Body of pancreas (tissue), 4 donors: ENCODE results near the gene CDH15. TPM values are rescaled to one million over a fixed set of nuclear protein-coding genes. Genes with fewer than 3 reads are reported as not detected.

Source experiments
- ATAC-seq: fragments of 150-250 bp; one replicate; pipeline ENCODE4 v1.9.1; 2016
- DNase-seq, 4 donors: peaks; one replicate each; pipeline ENCODE4 v3.0.0-alpha.2; 2019
- H3K27ac ChIP-seq, 4 donors: fragments of 200-600 bp; sonication (generic); 1 replicate in 3 of 4; 2 replicates in 1 of 4; pipeline versions ENCODE4 v1.5.1 to v1.6.1; 2016 to 2019; ENCODE audit warnings: mild to moderate bottlenecking in 1 of 4, mixed read lengths in 1 of 4, moderate library complexity in 1 of 4
- H3K27me3 ChIP-seq, 2 donors: fragments of 200-600 bp; sonication (generic); one replicate each; pipeline ENCODE4 v1.6.0; 2016; ENCODE audit warnings: mild to moderate bottlenecking in 1 of 2
- H3K36me3 ChIP-seq, 2 donors: fragments of 200-600 bp; sonication (generic); replicated peaks in 1 of 2; 2 replicates each; pipeline ENCODE4 v1.5.1; 2016; ENCODE audit warnings: low read depth in 2 of 2; ENCODE audit not compliant: insufficient read depth in 1 of 2
- H3K4me1 ChIP-seq: fragments of 200-600 bp; sonication (generic); one replicate; pipeline ENCODE4 v1.6.0; 2016
- H3K4me3 ChIP-seq, 2 donors: fragments of 200-600 bp; sonication (generic); 1 replicate in 1 of 2; 2 replicates in 1 of 2; pipeline ENCODE4 v1.5.1; 2016 to 2019
- H3K9me3 ChIP-seq, 3 donors: fragments of 200-600 bp; sonication (generic); 1 replicate in 2 of 3; 2 replicates in 1 of 3; pipeline ENCODE4 v1.5.1; 2016
- POLR2A ChIP-seq, 3 donors: fragments of 450-650 bp; IDR thresholded peaks; one replicate each; pipeline ENCODE4 v1.6.1; 2016; ENCODE audit warnings: antibody characterized with exemption in 3 of 3, mild to moderate bottlenecking in 2 of 3
- WGBS, 2 donors: methylation state at CpG; one replicate each; pipeline ENCODE4 v1.1.5; 2017; 5-methylcytosine and 5-hydroxymethylcytosine counted together
- intact Hi-C: fragments of 100-400 bp; cut with DNase I; formaldehyde crosslinking; loops from one replicate; pipeline ENCODE4 v1.15.1; 2023
- total RNA-seq, 2 donors: library from RNA; depleted of rRNA; stranded (reverse); fragments of >200 nt; gene quantifications; one replicate each; pipeline ENCODE4 v1.1.0, GENCODE V29; 2016
- TF ChIP-seq, protein P1 (sequence below), 7 experiments: fragments of 450-650 bp in 4 of 7; fragments of 200-600 bp in 3 of 7; sonication (generic) in 3 of 7; IDR thresholded peaks; one replicate each; pipeline ENCODE4 v1.5.1; 2016 to 2019; ENCODE audit warnings: antibody characterized with exemption in 7 of 7

CDH15 gene
- total RNA-seq, 2 donors from 2014 or later: 1.0 TPM; not detected in 1

DNA sequence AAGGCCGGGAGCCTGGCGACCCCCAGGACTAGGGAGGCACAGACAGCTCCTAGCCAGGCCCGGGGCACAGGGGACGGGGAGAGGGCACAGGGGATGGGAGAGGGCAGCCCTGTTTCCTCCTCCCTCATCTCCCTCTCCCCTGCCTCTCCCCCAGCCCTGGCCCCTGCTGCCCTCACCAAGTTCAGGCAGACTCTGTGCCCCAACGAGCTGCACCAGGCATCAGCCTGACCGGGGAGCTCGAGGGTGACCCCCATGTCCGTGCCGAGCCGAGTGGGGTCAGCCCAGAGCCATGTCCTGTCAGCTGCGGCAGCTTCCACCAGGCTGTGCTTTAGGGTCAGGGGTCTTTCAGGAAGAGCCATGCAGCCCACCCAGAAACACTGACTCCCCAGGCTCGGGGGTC lies 6.0 kb downstream of the CDH15 start:
- Histone ChIP-seq H3K9me3 (no peaks in the 10 kb centered on the region), H3K4me1 (no peaks in the 10 kb centered on the region), H3K27ac (no peak overlapping the region), H3K27me3 (no peaks in the 10 kb centered on the region), H3K36me3 (no peaks in the 10 kb centered on the region), H3K4me3 (no peak overlapping the region)
- no peak for TF ChIP-seq POLR2A (IDR thresholded peaks at IDR 0.05)
- TF ChIP-seq, protein P1, sequence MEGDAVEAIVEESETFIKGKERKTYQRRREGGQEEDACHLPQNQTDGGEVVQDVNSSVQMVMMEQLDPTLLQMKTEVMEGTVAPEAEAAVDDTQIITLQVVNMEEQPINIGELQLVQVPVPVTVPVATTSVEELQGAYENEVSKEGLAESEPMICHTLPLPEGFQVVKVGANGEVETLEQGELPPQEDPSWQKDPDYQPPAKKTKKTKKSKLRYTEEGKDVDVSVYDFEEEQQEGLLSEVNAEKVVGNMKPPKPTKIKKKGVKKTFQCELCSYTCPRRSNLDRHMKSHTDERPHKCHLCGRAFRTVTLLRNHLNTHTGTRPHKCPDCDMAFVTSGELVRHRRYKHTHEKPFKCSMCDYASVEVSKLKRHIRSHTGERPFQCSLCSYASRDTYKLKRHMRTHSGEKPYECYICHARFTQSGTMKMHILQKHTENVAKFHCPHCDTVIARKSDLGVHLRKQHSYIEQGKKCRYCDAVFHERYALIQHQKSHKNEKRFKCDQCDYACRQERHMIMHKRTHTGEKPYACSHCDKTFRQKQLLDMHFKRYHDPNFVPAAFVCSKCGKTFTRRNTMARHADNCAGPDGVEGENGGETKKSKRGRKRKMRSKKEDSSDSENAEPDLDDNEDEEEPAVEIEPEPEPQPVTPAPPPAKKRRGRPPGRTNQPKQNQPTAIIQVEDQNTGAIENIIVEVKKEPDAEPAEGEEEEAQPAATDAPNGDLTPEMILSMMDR (IDR thresholded peaks at IDR 0.05): no peak
- DNase-seq (no peak), ATAC-seq (no peak)
- intact Hi-C loops: no loop called here
- WGBS, 2 donors: 54 to 64% methylated on average over 10 to 12 of the region's 12 CpGs

DNA sequence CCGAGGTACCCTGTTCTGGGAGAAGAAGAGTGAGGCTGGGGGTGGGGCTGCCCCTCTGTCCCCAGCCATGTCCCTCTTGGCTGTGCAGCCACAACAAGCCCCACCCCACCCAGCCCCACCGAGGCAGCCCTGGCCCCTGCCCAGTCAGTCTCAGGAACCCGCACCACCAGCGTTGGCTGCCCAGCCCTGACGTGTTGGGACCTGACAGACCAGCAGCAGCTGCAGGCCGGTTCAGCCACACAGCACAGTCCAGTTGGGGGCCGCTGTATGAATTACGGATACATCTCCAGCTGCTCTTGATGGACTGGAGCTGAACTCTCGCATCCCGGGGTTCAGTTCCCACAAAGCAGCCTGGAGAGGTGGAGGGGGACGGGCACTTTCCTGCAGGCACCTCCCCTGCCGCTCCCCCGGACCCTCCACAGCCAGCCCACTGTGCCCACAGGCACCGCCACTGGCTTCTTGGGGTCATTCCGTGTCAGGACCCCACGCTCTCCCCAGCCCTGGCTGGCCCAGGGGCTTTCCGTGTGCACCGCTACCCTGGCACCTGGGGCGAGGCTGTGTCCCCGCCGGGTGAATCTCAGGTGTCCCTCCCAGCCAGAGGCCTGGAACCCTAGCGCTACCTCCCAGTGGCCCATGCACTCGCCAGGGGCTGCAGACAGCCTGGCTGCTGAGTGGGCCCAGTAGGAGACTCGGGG lies 7.1 kb downstream of the CDH15 start:
- ATAC-seq (no peak), DNase-seq (no peak)
- Histone ChIP-seq H3K27me3 (no peaks in the 10 kb centered on the region), H3K27ac (no peak overlapping the region), H3K4me1 (no peaks in the 10 kb centered on the region), H3K9me3 (no peaks in the 10 kb centered on the region), H3K36me3 (no peaks in the 10 kb centered on the region), H3K4me3 (no peak overlapping the region)
- TF ChIP-seq, protein P1 (IDR thresholded peaks at IDR 0.05): no peak
- TF ChIP-seq POLR2A (IDR thresholded peaks at IDR 0.05): no peak
- intact Hi-C loops: no loop called here
- 73 to 86% methylated on average over 2 to 11 of the region's 24 CpGs for WGBS, 2 donors

- no peak for ATAC-seq
- intact Hi-C loops: no loop called here
- WGBS, 2 donors: 80% methylated on average over 19 of the region's 19 CpGs; no CpG with 5 or more reads in 1 of the 2 donors
Measured at GRCh38 chr16:89179148-89179484, 7.6 kb downstream of the CDH15 start.

GRCh38 chr16:89179656-89180315 lies 8.2 kb downstream of the CDH15 start:
- intact Hi-C loops: no loop called here
- TF ChIP-seq POLR2A (IDR thresholded peaks at IDR 0.05): no peak
- TF ChIP-seq, protein P1 (IDR thresholded peaks at IDR 0.05): no peak
- 76 to 86% methylated on average over 15 to 23 of the region's 25 CpGs for WGBS, 2 donors
- DNase-seq: no peak
- H3K27me3 ChIP-seq: no peaks in the 10 kb centered on the region
- ATAC-seq: no peak
- H3K36me3 ChIP-seq: no peaks in the 10 kb centered on the region
- H3K9me3 ChIP-seq: no peaks in the 10 kb centered on the region
- H3K27ac ChIP-seq: no peak overlapping the region
- H3K4me1 ChIP-seq: no peaks in the 10 kb centered on the region
- no peak overlapping the region for H3K4me3 ChIP-seq

More at GRCh38 chr16:89179148-89179484, 7.6 kb downstream of the CDH15 start:
- TF ChIP-seq POLR2A (IDR thresholded peaks at IDR 0.05): no peak
- TF ChIP-seq, protein P1 (IDR thresholded peaks at IDR 0.05): no peak
- DNase-seq: no peak
- H3K4me1 ChIP-seq: no peaks in the 10 kb centered on the region
- H3K4me3 ChIP-seq: no peak overlapping the region
- no peak overlapping the region for H3K27ac ChIP-seq
- H3K9me3 ChIP-seq: no peaks in the 10 kb centered on the region
- no peaks in the 10 kb centered on the region for H3K36me3 ChIP-seq
- no peaks in the 10 kb centered on the region for H3K27me3 ChIP-seq
